Measurements from ENCODE around the gene C1orf116. TPM values are rescaled to one million over a fixed set of nuclear protein-coding genes. Genes with fewer than 3 reads are reported as not detected.

C1orf116 gene
- polyA plus RNA-seq, 3 donors, result 0.03 to 0.04 TPM; not detected in 1

GRCh38 chr1:206974140-206974539 is 58.4 kb downstream of the C1orf116 start:
- H3K27me3 ChIP-seq (ENCODE audit: control insufficient read depth in 2 of 2, insufficient read depth in 2 of 2, low read length in 2 of 2), result no peaks in the 10 kb centered on the region
- peaks cover 10 to 18% (median 17%) of the 10 kb centered on the region in 3 donors for H3K27me3 Mint-ChIP-seq (ENCODE audit: low read depth in 3 of 3)
- DNase-seq, result no peak
- no peak for TF ChIP-seq CTCF (IDR thresholded peaks at IDR 0.05)
- peaks cover 24 to 25% of the 10 kb centered on the region in 2 donors for H3K4me1 ChIP-seq (ENCODE audit: control insufficient read depth in 1 of 2, insufficient read depth in 2 of 2, low read length in 2 of 2)
- no peak overlapping the region for H3K4me3 ChIP-seq (replicated peaks in 1 of 3; ENCODE audit: low read depth in 2 of 3, low read length in 3 of 3)
- no peaks in the 10 kb centered on the region for H3K9me3 ChIP-seq (replicated peaks in 1 of 2; ENCODE audit: control insufficient read depth in 1 of 2, insufficient read depth in 1 of 2, low read length in 2 of 2)
- 93% methylated on average over 2 of the region's 3 CpGs for WGBS (ENCODE audit: insufficient coverage)
- no peaks in the 10 kb centered on the region for H3K36me3 ChIP-seq (replicated peaks in 1 of 2; ENCODE audit: control insufficient read depth in 1 of 2, insufficient read depth in 2 of 2, low read length in 2 of 2)
- H3K27ac Mint-ChIP-seq, result no peak overlapping the region
- H4K20me1 ChIP-seq (ENCODE audit: insufficient read depth, low read length), result no peaks in the 10 kb centered on the region
- peaks cover 26% of the 10 kb centered on the region for H3K4me1 Mint-ChIP-seq
- H3K4me2 ChIP-seq (replicated peaks; ENCODE audit: extremely low read depth, low read length, poor library complexity, severe bottlenecking), result no peak overlapping the region
- H3K4me3 Mint-ChIP-seq, result no peak overlapping the region
- intact Hi-C loops (cut with micrococcal nuclease), result loop anchor here in 1 of 2 donors (10.0 kb wide), 1 partner anchor 59 kb away; no protein-coding TSS in a partner anchor
- peaks cover 0 to 2% of the 10 kb centered on the region in 2 donors for H3K36me3 Mint-ChIP-seq
- no peak overlapping the region for H3K27ac ChIP-seq (ENCODE audit: low read depth in 1 of 2, low read length in 2 of 2)
- no peak overlapping the region for H2AFZ ChIP-seq (ENCODE audit: insufficient read depth, low read depth, low read length, poor library complexity, severe bottlenecking)
- H3K9ac ChIP-seq (ENCODE audit: insufficient read depth, low read length, poor library complexity, severe bottlenecking), result no peak overlapping the region
- H3K9me3 Mint-ChIP-seq, result no peaks in the 10 kb centered on the region
- H3K79me2 ChIP-seq (ENCODE audit: insufficient read depth, low read length), result no peaks in the 10 kb centered on the region

GRCh38 chr1:206972728-206973127 is 59.8 kb downstream of the C1orf116 start:
- no peak for TF ChIP-seq CTCF (IDR thresholded peaks at IDR 0.05)
- Histone ChIP-seq H3K9me3 (replicated peaks in 1 of 2; ENCODE audit: control insufficient read depth in 1 of 2, insufficient read depth in 1 of 2, low read length in 2 of 2) (no peaks in the 10 kb centered on the region), H2AFZ (ENCODE audit: insufficient read depth, low read depth, low read length, poor library complexity, severe bottlenecking) (no peak overlapping the region), H3K27ac (ENCODE audit: low read depth in 1 of 2, low read length in 2 of 2) (no peak overlapping the region), H3K27me3 (ENCODE audit: control insufficient read depth in 2 of 2, insufficient read depth in 2 of 2, low read length in 2 of 2) (no peaks in the 10 kb centered on the region), H3K4me2 (replicated peaks; ENCODE audit: extremely low read depth, low read length, poor library complexity, severe bottlenecking) (no peak overlapping the region), H3K4me1 (ENCODE audit: control insufficient read depth in 1 of 2, insufficient read depth in 2 of 2, low read length in 2 of 2) (peaks cover 38 to 39% of the 10 kb centered on the region in 2 donors), H3K36me3 (replicated peaks in 1 of 2; ENCODE audit: control insufficient read depth in 1 of 2, insufficient read depth in 2 of 2, low read length in 2 of 2) (no peaks in the 10 kb centered on the region), H4K20me1 (ENCODE audit: insufficient read depth, low read length) (no peaks in the 10 kb centered on the region), H3K79me2 (ENCODE audit: insufficient read depth, low read length) (no peaks in the 10 kb centered on the region), H3K9ac (ENCODE audit: insufficient read depth, low read length, poor library complexity, severe bottlenecking) (no peak overlapping the region), H3K4me3 (replicated peaks in 1 of 3; ENCODE audit: low read depth in 2 of 3, low read length in 3 of 3) (no peak overlapping the region)
- no peak for DNase-seq
- H3K27ac Mint-ChIP-seq, result no peak overlapping the region
- WGBS (ENCODE audit: insufficient coverage), result no CpG with 5 or more reads among the region's 2 CpGs
- peaks cover 14 to 25% (median 19%) of the 10 kb centered on the region in 3 donors for H3K27me3 Mint-ChIP-seq (ENCODE audit: low read depth in 3 of 3)
- intact Hi-C loops (cut with micrococcal nuclease), result loop anchor here in 1 of 2 donors (10.0 kb wide), 1 partner anchor 58 kb away; no protein-coding TSS in a partner anchor
- no peaks in the 10 kb centered on the region for H3K9me3 Mint-ChIP-seq
- H3K36me3 Mint-ChIP-seq, result peaks cover 0 to 2% of the 10 kb centered on the region in 2 donors
- H3K4me3 Mint-ChIP-seq, result no peak overlapping the region
- peaks cover 40% of the 10 kb centered on the region for H3K4me1 Mint-ChIP-seq
